WTC11 (cell line): ENCODE measurements around the gene MPND.

ENCODE experiments used
- CTCF ChIP-seq: fragments of 200-600 bp; IDR thresholded peaks from 2 replicates; pipeline ENCODE4 v1.8.0; 2022; ENCODE audit warnings: antibody characterized with exemption
- FOXP4 ChIP-seq: sonication (generic); formaldehyde crosslinking; IDR thresholded peaks from 2 replicates; pipeline ENCODE4 v1.8.0; 2022; ENCODE audit warnings: mild to moderate bottlenecking, missing genetic modification reagents
- NFYB ChIP-seq: sonication (generic); formaldehyde crosslinking; conservative IDR thresholded peaks from 2 replicates; pipeline ENCODE4 v1.8.0; 2022; ENCODE audit warnings: low read depth, missing genetic modification reagents
- OVOL2 ChIP-seq: fragments of 250-450 bp; sonication (Bioruptor Pico); IDR thresholded peaks from 2 replicates; pipeline ENCODE4 v1.9.0; 2021; ENCODE audit warnings: mild to moderate bottlenecking, borderline replicate concordance
- SP1 ChIP-seq: sonication (generic); formaldehyde crosslinking; conservative IDR thresholded peaks from 2 replicates; pipeline ENCODE4 v1.8.1; 2022; ENCODE audit warnings: missing genetic modification reagents
- ZNF121 ChIP-seq: sonication (generic); formaldehyde crosslinking; IDR thresholded peaks from 2 replicates; pipeline ENCODE4 v1.8.0; 2023; ENCODE audit warnings: missing genetic modification reagents
- ZNF232 ChIP-seq: sonication (generic); formaldehyde crosslinking; IDR thresholded peaks from 2 replicates; pipeline ENCODE4 v1.8.0; 2022; ENCODE audit warnings: mild to moderate bottlenecking, missing genetic modification reagents
- TF ChIP-seq, protein P1 (sequence below): sonication (generic); formaldehyde crosslinking; IDR thresholded peaks from 2 replicates; pipeline ENCODE4 v1.8.0; 2022; ENCODE audit warnings: mild to moderate bottlenecking, missing genetic modification reagents
- TF ChIP-seq, protein P2 (sequence below): sonication (generic); formaldehyde crosslinking; IDR thresholded peaks from 2 replicates; pipeline ENCODE4 v1.8.1; 2023; ENCODE audit warnings: mild to moderate bottlenecking, missing genetic modification reagents, moderate library complexity
- TF ChIP-seq, protein P3 (sequence below): sonication (generic); formaldehyde crosslinking; conservative IDR thresholded peaks from 2 replicates; pipeline ENCODE4 v1.8.1; 2023; ENCODE audit warnings: mild to moderate bottlenecking, low read depth, missing genetic modification reagents, moderate library complexity
- TF ChIP-seq, protein P4 (sequence below): sonication (generic); formaldehyde crosslinking; IDR thresholded peaks from 2 replicates; pipeline ENCODE4 v1.8.1; 2022; ENCODE audit warnings: mild to moderate bottlenecking, missing genetic modification reagents, moderate library complexity, borderline replicate concordance
- TF ChIP-seq, protein P5 (sequence below): sonication (generic); formaldehyde crosslinking; IDR thresholded peaks from 2 replicates; pipeline ENCODE4 v1.8.0; 2022; ENCODE audit warnings: mild to moderate bottlenecking, missing genetic modification reagents

GRCh38 chr19:4303819-4304537, 39.4 kb upstream of the MPND start:
- no peak for TF ChIP-seq FOXP4
- no peak for TF ChIP-seq SP1 (CRISPR knock-in tag)
- TF ChIP-seq, protein P1, sequence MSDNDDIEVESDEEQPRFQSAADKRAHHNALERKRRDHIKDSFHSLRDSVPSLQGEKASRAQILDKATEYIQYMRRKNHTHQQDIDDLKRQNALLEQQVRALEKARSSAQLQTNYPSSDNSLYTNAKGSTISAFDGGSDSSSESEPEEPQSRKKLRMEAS = no peak
- no peak for TF ChIP-seq ZNF121 (CRISPR knock-in tag)
- TF ChIP-seq, protein P2, sequence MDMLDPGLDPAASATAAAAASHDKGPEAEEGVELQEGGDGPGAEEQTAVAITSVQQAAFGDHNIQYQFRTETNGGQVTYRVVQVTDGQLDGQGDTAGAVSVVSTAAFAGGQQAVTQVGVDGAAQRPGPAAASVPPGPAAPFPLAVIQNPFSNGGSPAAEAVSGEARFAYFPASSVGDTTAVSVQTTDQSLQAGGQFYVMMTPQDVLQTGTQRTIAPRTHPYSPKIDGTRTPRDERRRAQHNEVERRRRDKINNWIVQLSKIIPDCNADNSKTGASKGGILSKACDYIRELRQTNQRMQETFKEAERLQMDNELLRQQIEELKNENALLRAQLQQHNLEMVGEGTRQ = no peak
- no peak for TF ChIP-seq CTCF
- no peak for TF ChIP-seq OVOL2 (CRISPR knock-in tag)
- TF ChIP-seq ZNF232 = no peak
- TF ChIP-seq, protein P3, sequence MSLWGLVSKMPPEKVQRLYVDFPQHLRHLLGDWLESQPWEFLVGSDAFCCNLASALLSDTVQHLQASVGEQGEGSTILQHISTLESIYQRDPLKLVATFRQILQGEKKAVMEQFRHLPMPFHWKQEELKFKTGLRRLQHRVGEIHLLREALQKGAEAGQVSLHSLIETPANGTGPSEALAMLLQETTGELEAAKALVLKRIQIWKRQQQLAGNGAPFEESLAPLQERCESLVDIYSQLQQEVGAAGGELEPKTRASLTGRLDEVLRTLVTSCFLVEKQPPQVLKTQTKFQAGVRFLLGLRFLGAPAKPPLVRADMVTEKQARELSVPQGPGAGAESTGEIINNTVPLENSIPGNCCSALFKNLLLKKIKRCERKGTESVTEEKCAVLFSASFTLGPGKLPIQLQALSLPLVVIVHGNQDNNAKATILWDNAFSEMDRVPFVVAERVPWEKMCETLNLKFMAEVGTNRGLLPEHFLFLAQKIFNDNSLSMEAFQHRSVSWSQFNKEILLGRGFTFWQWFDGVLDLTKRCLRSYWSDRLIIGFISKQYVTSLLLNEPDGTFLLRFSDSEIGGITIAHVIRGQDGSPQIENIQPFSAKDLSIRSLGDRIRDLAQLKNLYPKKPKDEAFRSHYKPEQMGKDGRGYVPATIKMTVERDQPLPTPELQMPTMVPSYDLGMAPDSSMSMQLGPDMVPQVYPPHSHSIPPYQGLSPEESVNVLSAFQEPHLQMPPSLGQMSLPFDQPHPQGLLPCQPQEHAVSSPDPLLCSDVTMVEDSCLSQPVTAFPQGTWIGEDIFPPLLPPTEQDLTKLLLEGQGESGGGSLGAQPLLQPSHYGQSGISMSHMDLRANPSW (CRISPR knock-in tag) = no peak
- TF ChIP-seq NFYB (CRISPR knock-in tag) = no peak
- TF ChIP-seq, protein P4, sequence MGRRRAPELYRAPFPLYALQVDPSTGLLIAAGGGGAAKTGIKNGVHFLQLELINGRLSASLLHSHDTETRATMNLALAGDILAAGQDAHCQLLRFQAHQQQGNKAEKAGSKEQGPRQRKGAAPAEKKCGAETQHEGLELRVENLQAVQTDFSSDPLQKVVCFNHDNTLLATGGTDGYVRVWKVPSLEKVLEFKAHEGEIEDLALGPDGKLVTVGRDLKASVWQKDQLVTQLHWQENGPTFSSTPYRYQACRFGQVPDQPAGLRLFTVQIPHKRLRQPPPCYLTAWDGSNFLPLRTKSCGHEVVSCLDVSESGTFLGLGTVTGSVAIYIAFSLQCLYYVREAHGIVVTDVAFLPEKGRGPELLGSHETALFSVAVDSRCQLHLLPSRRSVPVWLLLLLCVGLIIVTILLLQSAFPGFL (CRISPR knock-in tag) = no peak
- TF ChIP-seq, protein P5, sequence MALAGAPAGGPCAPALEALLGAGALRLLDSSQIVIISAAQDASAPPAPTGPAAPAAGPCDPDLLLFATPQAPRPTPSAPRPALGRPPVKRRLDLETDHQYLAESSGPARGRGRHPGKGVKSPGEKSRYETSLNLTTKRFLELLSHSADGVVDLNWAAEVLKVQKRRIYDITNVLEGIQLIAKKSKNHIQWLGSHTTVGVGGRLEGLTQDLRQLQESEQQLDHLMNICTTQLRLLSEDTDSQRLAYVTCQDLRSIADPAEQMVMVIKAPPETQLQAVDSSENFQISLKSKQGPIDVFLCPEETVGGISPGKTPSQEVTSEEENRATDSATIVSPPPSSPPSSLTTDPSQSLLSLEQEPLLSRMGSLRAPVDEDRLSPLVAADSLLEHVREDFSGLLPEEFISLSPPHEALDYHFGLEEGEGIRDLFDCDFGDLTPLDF (CRISPR knock-in tag) = no peak
